ENCODE measurements around the gene XRRA1. TPM values are rescaled to one million over a fixed set of nuclear protein-coding genes. Genes with fewer than 3 reads are reported as not detected.
"Not testable (repeated sequence)": the region's sequence is repeated elsewhere in the genome, so short reads cannot be mapped to it uniquely, and the experiment has no call there.

The XRRA1 gene
- total RNA-seq = 23.4 TPM
- long read RNA-seq, partial matches to known transcripts = 5 of 27 reads
- long read RNA-seq, other reads (novel, unspliced or antisense) = 22 of 27 reads

- peak; percentile 100 for DNase-seq (ENCODE audit: low spot score)
Observed at GRCh38 chr11:74948898-74949752, at the start of gene XRRA1, which contains the start of gene SPCS2. XRRA1 (minus strand) TSS chr11:74949091; CDS start chr11:74940878, 8,213 bp downstream. SPCS2 (plus strand) TSS chr11:74949266; CDS start chr11:74949286, 20 bp downstream.

- DNase-seq (ENCODE audit: low spot score) = no peak
Observed at GRCh38 chr11:74992852-74993251, 44.0 kb upstream of the XRRA1 start.

- DNase-seq (ENCODE audit: low spot score) = no peak
Observed at GRCh38 chr11:74990941-74991340, 42.0 kb upstream of the XRRA1 start.

GRCh38 chr11:74990150-74990549, 41.3 kb upstream of the XRRA1 start:
- DNase-seq (ENCODE audit: low spot score) = not testable (repeated sequence)

- DNase-seq (ENCODE audit: low spot score) = no peak
Observed at GRCh38 chr11:74989260-74989638, 40.4 kb upstream of the XRRA1 start.

- DNase-seq (ENCODE audit: low spot score) = peak; percentile 91
Observed at GRCh38 chr11:74988541-74989259, 39.8 kb upstream of the XRRA1 start, which contains the start of gene NEU3. NEU3 (plus strand) TSS chr11:74988933; CDS start chr11:74989061, 128 bp downstream.

- no peak for DNase-seq (ENCODE audit: low spot score)
Observed at GRCh38 chr11:74984730-74985129, 35.8 kb upstream of the XRRA1 start.

GRCh38 chr11:74984070-74984469, 35.2 kb upstream of the XRRA1 start:
- no peak for DNase-seq (ENCODE audit: low spot score)

- no peak for DNase-seq (ENCODE audit: low spot score)
Observed at GRCh38 chr11:74981888-74982287, 33.0 kb upstream of the XRRA1 start.

- no peak for DNase-seq (ENCODE audit: low spot score)
Observed at GRCh38 chr11:74980634-74981033, 31.7 kb upstream of the XRRA1 start.

- no peak for DNase-seq (ENCODE audit: low spot score)
Observed at GRCh38 chr11:74978041-74978440, 29.1 kb upstream of the XRRA1 start.

GRCh38 chr11:74971424-74971823, 22.5 kb upstream of the XRRA1 start:
- DNase-seq (ENCODE audit: low spot score) = no peak

GRCh38 chr11:74970852-74971395, 22.0 kb upstream of the XRRA1 start:
- no peak for DNase-seq (ENCODE audit: low spot score)

GRCh38 chr11:74966651-74967050, 17.8 kb upstream of the XRRA1 start:
- DNase-seq (ENCODE audit: low spot score) = no peak

- DNase-seq (ENCODE audit: low spot score) = not testable (repeated sequence)
Observed at GRCh38 chr11:74960128-74960527, 11.2 kb upstream of the XRRA1 start.

GRCh38 chr11:74957937-74958629, 9.2 kb upstream of the XRRA1 start:
- DNase-seq (ENCODE audit: low spot score) = no peak

- no peak for DNase-seq (ENCODE audit: low spot score)
Observed at GRCh38 chr11:74956397-74957015, 7.6 kb upstream of the XRRA1 start.

- DNase-seq (ENCODE audit: low spot score) = no peak
Observed at GRCh38 chr11:74954199-74954598, 5.3 kb upstream of the XRRA1 start.

- no peak for DNase-seq (ENCODE audit: low spot score)
Observed at GRCh38 chr11:74953451-74953850, 4.6 kb upstream of the XRRA1 start.

- DNase-seq (ENCODE audit: low spot score) = no peak
Observed at GRCh38 chr11:74952752-74953151, 3.9 kb upstream of the XRRA1 start.

- no peak for DNase-seq (ENCODE audit: low spot score)
Observed at GRCh38 chr11:74951226-74951625, 2.3 kb upstream of the XRRA1 start.
